ENCODE measurements around the gene TLCD2. TPM values are rescaled to one million over a fixed set of nuclear protein-coding genes. Genes with fewer than 3 reads are reported as not detected.

Gene TLCD2
- total RNA-seq, 4 donors from 2014 or later = 0.88 to 8.0 (median 5.4) TPM

GRCh38 chr17:1731194-1731506, 21.0 kb upstream of the TLCD2 start:
- TF ChIP-seq CTCF (IDR thresholded peaks at IDR 0.05) (no peak), POLR2A (IDR thresholded peaks at IDR 0.05) (peak in 1 of 2 donors; percentile 35)
- Histone ChIP-seq H3K27ac (peak overlapping the region; percentile 97 to 98), H3K4me1 (peaks cover 4 to 8% of the 10 kb centered on the region in 2 donors), H3K27me3 (no peaks in the 10 kb centered on the region), H3K4me3 (peak overlapping the region in 1 of 2 donors; percentile 20), H3K9me3 (no peaks in the 10 kb centered on the region), H3K36me3 (no peaks in the 10 kb centered on the region)
- no peak for DNase-seq
- intact Hi-C loops (cut with DNase I; ENCODE audit: low total_unique reads) = no loop called here

GRCh38 chr17:1730326-1731193, 20.4 kb upstream of the TLCD2 start:
- TF ChIP-seq POLR2A (IDR thresholded peaks at IDR 0.05) = peak; percentile 47 to 81
- TF ChIP-seq CTCF (IDR thresholded peaks at IDR 0.05) = peak in 1 of 4 experiments; percentile 6
- H3K27ac ChIP-seq = peak overlapping the region; percentile 97 to 98
- H3K27me3 ChIP-seq = no peaks in the 10 kb centered on the region
- H3K9me3 ChIP-seq = no peaks in the 10 kb centered on the region
- peaks cover 2 to 4% of the 10 kb centered on the region in 2 donors for H3K4me1 ChIP-seq
- intact Hi-C loops (cut with DNase I; ENCODE audit: low total_unique reads) = no loop called here
- H3K36me3 ChIP-seq = no peaks in the 10 kb centered on the region
- DNase-seq = peak; percentile 95
- peak overlapping the region; percentile 19 to 20 for H3K4me3 ChIP-seq

GRCh38 chr17:1729966-1730325, 19.8 kb upstream of the TLCD2 start:
- intact Hi-C loops (cut with DNase I; ENCODE audit: low total_unique reads) = no loop called here
- Histone ChIP-seq H3K4me3 (no peak overlapping the region), H3K36me3 (no peaks in the 10 kb centered on the region), H3K27me3 (no peaks in the 10 kb centered on the region), H3K4me1 (peaks cover 5 to 7% of the 10 kb centered on the region in 2 donors), H3K27ac (peak overlapping the region; percentile 97 to 98), H3K9me3 (no peaks in the 10 kb centered on the region)
- TF ChIP-seq POLR2A (IDR thresholded peaks at IDR 0.05) (no peak), CTCF (IDR thresholded peaks at IDR 0.05) (no peak)
- no peak for DNase-seq

- no peak for TF ChIP-seq POLR2A (IDR thresholded peaks at IDR 0.05)
- no peak for TF ChIP-seq CTCF (IDR thresholded peaks at IDR 0.05)
- peak; percentile 16 to 39 for DNase-seq
- H3K27ac ChIP-seq = peak overlapping the region; percentile 97 to 98
- intact Hi-C loops (cut with DNase I; ENCODE audit: low total_unique reads) = no loop called here
- no peaks in the 10 kb centered on the region for H3K9me3 ChIP-seq
- H3K4me3 ChIP-seq = no peak overlapping the region
- H3K27me3 ChIP-seq = no peaks in the 10 kb centered on the region
- no peaks in the 10 kb centered on the region for H3K36me3 ChIP-seq
- peaks cover 5 to 17% of the 10 kb centered on the region in 2 donors for H3K4me1 ChIP-seq
These were observed 17.9 kb upstream of the TLCD2 start for GRCh38 chr17:1727876-1728630.

GRCh38 chr17:1727258-1727789, 17.1 kb upstream of the TLCD2 start:
- H3K9me3 ChIP-seq = no peaks in the 10 kb centered on the region
- peak; percentile 17 for DNase-seq
- intact Hi-C loops (cut with DNase I; ENCODE audit: low total_unique reads) = no loop called here
- TF ChIP-seq POLR2A (IDR thresholded peaks at IDR 0.05) = no peak
- TF ChIP-seq CTCF (IDR thresholded peaks at IDR 0.05) = no peak
- H3K4me3 ChIP-seq = no peak overlapping the region
- H3K27me3 ChIP-seq = no peaks in the 10 kb centered on the region
- no peaks in the 10 kb centered on the region for H3K36me3 ChIP-seq
- H3K4me1 ChIP-seq = peaks cover 5 to 17% of the 10 kb centered on the region in 2 donors
- H3K27ac ChIP-seq = no peak overlapping the region
